Measurements from ENCODE around the gene GABRG3.

DNA sequence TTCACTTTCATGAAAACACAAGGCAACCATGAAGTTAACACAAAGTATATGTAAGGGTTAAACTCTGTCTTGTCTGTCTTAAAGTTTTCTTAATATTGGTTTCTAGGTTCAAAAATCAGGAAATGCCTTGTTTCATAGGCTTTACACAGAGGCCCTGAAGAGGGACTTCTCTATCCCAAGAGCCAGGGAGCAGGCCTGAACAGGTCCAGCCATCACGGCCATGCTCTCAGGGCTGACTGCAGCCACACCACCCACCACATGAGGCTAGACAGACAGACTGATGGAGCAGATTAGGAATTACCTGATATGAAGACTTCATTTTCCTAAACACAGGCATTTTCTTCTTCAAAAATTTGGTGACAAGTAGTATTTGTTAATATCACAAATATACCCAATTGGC is 502.9 kb downstream of the GABRG3 start:
- TF ChIP-seq POLR2A (IDR thresholded peaks at IDR 0.05) = no peak
- TF ChIP-seq, protein P1, sequence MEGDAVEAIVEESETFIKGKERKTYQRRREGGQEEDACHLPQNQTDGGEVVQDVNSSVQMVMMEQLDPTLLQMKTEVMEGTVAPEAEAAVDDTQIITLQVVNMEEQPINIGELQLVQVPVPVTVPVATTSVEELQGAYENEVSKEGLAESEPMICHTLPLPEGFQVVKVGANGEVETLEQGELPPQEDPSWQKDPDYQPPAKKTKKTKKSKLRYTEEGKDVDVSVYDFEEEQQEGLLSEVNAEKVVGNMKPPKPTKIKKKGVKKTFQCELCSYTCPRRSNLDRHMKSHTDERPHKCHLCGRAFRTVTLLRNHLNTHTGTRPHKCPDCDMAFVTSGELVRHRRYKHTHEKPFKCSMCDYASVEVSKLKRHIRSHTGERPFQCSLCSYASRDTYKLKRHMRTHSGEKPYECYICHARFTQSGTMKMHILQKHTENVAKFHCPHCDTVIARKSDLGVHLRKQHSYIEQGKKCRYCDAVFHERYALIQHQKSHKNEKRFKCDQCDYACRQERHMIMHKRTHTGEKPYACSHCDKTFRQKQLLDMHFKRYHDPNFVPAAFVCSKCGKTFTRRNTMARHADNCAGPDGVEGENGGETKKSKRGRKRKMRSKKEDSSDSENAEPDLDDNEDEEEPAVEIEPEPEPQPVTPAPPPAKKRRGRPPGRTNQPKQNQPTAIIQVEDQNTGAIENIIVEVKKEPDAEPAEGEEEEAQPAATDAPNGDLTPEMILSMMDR (IDR thresholded peaks at IDR 0.05) = no peak
